Measurements from ENCODE around the gene RNU6-8.

RNU6-8 gene

DNA sequence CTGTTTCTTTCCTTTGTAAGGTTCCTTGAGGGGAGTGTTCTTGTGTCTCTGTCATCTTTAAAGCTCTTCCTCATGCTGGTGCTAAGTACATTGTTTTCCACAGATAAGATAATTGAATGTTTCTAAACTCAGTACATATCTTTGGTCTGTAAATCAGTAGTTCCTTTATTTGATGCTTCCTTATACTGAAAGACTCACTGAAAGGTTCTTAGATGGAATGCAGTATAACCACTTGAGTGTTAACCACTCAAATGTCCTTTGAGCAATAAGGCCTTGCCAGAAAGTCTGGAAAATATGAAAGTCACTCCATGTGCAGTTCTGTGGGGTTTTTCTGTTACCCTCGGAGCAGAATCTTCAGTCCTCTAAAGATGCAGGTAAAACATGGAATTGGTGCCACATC, 23.0 kb upstream of the RNU6-8 start:
- no peak for DNase-seq (ENCODE audit: low spot score)
- no peak overlapping the region for H3K27ac ChIP-seq
- TF ChIP-seq, protein P1, sequence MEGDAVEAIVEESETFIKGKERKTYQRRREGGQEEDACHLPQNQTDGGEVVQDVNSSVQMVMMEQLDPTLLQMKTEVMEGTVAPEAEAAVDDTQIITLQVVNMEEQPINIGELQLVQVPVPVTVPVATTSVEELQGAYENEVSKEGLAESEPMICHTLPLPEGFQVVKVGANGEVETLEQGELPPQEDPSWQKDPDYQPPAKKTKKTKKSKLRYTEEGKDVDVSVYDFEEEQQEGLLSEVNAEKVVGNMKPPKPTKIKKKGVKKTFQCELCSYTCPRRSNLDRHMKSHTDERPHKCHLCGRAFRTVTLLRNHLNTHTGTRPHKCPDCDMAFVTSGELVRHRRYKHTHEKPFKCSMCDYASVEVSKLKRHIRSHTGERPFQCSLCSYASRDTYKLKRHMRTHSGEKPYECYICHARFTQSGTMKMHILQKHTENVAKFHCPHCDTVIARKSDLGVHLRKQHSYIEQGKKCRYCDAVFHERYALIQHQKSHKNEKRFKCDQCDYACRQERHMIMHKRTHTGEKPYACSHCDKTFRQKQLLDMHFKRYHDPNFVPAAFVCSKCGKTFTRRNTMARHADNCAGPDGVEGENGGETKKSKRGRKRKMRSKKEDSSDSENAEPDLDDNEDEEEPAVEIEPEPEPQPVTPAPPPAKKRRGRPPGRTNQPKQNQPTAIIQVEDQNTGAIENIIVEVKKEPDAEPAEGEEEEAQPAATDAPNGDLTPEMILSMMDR (conservative IDR thresholded peaks at IDR 0.05; ENCODE audit: low read depth), result no peak
- ChIA-PET CTCF (no interaction called here), POLR2A (ENCODE audit: low non-redundant PET) (no interaction called here)

DNA sequence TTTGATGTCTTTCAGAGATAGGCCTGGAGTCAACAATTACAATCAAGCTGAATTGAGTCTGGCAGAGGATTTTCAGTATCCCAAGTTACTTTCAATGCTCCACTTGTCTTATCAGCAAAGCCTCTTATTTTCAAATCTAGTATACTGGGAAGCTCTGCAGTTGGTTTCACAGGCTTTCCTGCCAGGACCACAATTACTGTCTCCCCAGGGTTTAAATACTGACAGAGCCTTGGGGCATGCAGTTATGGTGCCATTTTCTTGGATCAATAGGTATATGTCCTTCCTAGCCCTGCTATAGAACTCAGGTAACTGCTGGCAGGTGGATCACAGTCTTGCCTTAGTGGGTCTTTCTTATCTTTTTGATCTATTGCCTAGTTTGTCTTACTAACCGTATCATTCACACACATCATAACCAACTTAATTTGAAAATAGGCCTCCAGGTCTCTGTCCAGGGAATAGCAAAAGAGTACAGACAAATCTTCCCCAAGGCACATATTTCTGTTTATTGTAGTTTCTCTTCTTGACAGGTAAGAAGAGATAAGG, 22.4 kb upstream of the RNU6-8 start:
- DNase-seq (ENCODE audit: low spot score), result no peak
- POLR2A ChIA-PET (ENCODE audit: low non-redundant PET), result no interaction called here
- TF ChIP-seq, protein P1 (conservative IDR thresholded peaks at IDR 0.05; ENCODE audit: low read depth), result no peak
- no peak overlapping the region for H3K27ac ChIP-seq
- CTCF ChIA-PET, result no interaction called here

DNA sequence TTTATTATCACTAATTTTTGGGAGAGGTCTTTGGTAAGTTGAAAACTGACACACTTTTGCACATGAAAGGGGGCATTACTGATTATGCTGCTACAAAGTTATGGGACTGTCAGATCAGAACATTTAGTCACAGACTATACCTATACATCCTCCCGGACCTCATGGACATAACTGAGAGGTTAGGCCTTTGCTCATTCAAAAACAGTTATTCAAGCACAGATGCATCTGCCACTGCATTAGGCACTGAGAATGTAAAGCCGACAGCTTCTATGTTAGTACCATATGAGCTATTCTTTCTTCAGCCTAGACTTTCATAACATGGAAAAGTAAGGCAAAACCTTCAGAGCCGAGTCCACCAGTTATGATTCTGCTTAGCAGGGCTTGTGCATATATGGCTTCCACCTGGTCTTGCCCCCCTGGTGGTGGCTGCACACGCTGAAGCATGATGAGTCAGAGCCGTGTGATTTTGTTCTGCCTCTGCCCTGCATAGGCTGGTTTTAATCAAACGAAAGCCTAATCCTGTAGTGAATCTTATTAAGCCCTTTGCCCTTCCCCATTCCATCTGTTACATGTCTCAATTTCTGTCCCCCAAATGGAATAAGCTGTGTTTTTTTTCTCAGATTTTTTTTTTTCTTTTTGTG, 21.8 kb upstream of the RNU6-8 start:
- ChIA-PET CTCF (no interaction called here), POLR2A (ENCODE audit: low non-redundant PET) (no interaction called here)
- TF ChIP-seq, protein P1 (conservative IDR thresholded peaks at IDR 0.05; ENCODE audit: low read depth), result no peak
- DNase-seq (ENCODE audit: low spot score), result peak; percentile 46
- no peak overlapping the region for H3K27ac ChIP-seq

DNA sequence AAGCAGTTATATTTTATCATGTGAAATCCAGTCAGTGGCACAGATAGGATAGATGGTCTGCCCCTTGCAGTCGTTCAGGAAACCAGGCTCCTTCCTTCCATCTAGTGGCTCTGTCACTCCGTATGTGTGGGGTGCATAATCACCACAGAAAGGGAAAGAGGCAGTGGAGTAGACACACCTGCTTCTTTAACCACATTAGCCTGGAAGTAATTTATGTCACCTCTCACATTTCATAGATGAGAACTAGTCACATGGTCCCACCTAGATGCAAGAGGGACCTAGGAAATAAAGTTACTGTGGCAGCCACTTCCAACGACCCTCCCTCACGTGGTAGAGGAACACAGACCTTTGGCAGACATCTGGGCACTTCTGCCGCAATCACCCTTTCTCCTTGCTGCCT, 14.2 kb upstream of the RNU6-8 start:
- ChIA-PET CTCF (no interaction called here), POLR2A (ENCODE audit: low non-redundant PET) (no interaction called here)
- TF ChIP-seq, protein P1 (conservative IDR thresholded peaks at IDR 0.05; ENCODE audit: low read depth), result no peak
- no peak overlapping the region for H3K27ac ChIP-seq
- no peak for DNase-seq (ENCODE audit: low spot score)

DNA sequence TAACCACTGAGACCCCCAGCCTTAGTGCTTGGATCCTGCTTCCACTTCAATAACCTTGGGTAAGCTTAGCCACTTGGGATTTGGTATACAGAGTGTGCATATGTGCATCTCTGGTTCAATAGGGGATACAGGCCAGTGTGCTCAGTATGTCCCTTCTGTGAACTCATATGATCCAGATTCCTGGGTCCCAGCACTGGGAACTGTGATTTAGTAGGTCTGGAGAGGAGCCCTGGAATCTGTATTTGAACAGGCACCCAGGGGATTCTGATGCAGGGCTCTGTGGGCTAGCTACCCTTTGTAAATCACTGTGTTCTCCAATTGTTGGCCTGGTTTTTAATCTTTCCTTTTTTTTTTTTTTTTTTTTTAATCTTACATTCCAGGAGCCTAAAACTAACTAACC, 9.8 kb upstream of the RNU6-8 start:
- TF ChIP-seq, protein P1 (conservative IDR thresholded peaks at IDR 0.05; ENCODE audit: low read depth), result no peak

DNA sequence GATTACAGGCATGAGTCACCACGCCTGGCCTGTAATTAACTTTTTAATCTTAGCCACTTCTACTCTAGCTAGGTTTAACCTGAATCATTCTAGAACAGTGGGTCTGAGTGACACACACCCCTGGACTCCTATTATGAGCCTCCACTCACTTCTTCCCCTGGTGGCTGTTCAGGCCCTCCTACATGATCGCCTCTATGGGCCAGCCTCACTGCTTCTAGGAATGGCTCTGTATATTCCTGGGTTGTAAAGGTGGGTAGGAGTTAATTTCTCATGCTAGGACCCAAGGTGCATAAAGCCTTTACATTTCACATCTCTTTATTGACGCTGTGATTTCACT, 8.0 kb upstream of the RNU6-8 start:
- no peak overlapping the region for H3K27ac ChIP-seq
- CTCF ChIA-PET, result interaction anchor here (0.7 kb wide), 1 partner anchor 67 kb away, joined by 4 read pairs; no protein-coding TSS in a partner anchor
- POLR2A ChIA-PET (ENCODE audit: low non-redundant PET), result no interaction called here
- TF ChIP-seq, protein P1 (conservative IDR thresholded peaks at IDR 0.05; ENCODE audit: low read depth), result no peak
- DNase-seq (ENCODE audit: low spot score), result no peak

More for the DNA sequence above, 9.8 kb upstream of the RNU6-8 start:
- DNase-seq (ENCODE audit: low spot score), result no peak
- ChIA-PET POLR2A (ENCODE audit: low non-redundant PET) (no interaction called here), CTCF (no interaction called here)
- H3K27ac ChIP-seq, result no peak overlapping the region

All from RWPE1 (cell line).